Stimulated activated CD4-positive, alpha-beta T cell treated with anti-CD3 and anti-CD28 coated beads, Interleukin-15, amount 100 ng/mL, for 24 hours (primary cell): ENCODE data around the gene LEMD3.
A peak's percentile ranks its signal among the peaks of the same experiment; 100 is the strongest.

Source experiments
- DNase-seq: peaks from one replicate; pipeline ENCODE4 v3.0.0-alpha.2; 2020

The LEMD3 gene

DNA sequence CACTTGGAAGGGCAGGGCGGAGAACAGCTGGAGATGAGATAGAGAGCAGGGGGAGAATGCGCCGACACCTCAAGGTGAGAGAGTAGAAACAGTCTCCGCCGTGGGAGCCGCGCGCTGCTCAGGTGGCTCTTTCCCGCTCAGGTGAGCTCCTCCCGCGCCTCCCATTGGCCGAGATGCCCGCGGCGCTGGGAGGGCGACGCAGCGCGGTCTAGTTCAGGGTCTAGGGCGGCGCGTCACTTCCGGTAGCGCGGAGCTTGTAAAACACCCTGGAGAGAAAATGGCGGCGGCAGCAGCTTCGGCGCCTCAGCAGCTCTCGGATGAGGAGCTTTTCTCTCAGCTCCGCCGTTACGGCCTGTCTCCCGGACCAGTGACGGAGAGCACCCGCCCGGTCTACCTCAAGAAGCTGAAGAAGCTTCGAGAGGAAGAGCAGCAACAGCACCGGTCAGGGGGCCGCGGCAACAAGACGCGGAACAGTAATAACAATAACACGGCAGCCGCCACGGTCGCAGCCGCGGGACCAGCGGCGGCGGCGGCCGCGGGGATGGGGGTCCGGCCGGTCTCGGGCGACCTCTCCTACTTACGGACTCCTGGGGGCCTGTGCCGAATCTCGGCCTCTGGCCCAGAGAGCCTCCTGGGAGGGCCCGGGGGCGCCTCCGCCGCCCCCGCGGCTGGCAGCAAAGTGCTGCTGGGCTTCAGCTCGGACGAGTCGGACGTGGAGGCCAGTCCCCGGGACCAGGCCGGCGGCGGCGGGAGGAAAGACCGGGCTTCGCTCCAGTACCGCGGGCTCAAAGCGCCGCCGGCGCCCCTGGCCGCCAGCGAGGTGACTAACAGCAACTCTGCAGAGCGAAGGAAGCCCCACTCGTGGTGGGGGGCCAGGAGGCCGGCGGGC, at the start of gene LEMD3:
Gene LEMD3 (plus strand): TSS at position 264 of the 889 bp plus-strand sequence. CDS start 14 bp downstream, at position 278.
- DNase-seq, result peak; percentile 95

GRCh38 chr12:65121049-65121955, 48.1 kb upstream of the LEMD3 start, which contains the start of gene WIF1:
WIF1 (minus strand) TSS chr12:65121305; CDS start chr12:65121191, 114 bp downstream.
- peak; percentile 44 for DNase-seq

- DNase-seq, result no peak
Observed at GRCh38 chr12:65121956-65122469, 47.4 kb upstream of the LEMD3 start.

DNA sequence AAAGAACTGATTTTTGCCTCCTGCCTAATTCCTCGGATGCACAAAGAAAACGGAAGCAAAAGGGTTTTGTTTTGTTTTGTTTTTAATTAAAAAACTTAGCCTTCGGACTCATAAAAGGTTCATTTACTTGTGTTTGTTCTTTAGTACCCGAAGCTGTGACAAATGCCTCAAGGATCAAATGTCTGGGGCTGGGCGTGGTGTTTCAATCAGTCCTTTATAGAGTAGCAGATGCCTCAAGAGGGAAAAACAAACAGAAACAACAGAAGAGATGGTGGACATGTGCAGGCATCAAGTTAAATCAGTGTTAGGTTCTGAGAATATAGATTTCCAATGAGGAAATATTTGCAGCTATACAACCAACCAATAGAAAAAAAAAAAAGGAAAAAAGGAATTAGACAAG, 46.7 kb upstream of the LEMD3 start:
- no peak for DNase-seq

GRCh38 chr12:65123435-65124063, 45.8 kb upstream of the LEMD3 start:
- DNase-seq, result peak; percentile 34

GRCh38 chr12:65125247-65125646, 44.1 kb upstream of the LEMD3 start:
- DNase-seq, result no peak

- DNase-seq, result no peak
Observed at GRCh38 chr12:65125975-65126374, 43.4 kb upstream of the LEMD3 start.

DNA sequence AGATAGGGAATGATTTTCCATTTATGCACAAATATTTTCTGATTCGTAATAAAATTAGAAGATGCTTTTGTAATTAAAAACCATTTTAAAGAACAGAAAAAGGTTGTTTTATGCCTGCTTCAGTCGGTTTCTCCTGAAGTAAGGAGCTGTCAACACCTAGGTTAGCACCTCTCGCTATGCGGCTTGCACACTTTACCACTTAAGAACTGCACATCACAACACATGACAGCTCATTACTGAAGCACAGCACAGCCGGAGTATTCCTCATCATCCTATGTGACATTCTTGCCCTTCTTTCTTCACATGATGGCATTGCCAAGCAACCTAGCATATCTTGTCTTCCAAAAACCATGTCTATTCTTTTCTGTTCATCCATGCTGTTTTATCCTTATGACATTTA, 42.9 kb upstream of the LEMD3 start:
- no peak for DNase-seq

DNA sequence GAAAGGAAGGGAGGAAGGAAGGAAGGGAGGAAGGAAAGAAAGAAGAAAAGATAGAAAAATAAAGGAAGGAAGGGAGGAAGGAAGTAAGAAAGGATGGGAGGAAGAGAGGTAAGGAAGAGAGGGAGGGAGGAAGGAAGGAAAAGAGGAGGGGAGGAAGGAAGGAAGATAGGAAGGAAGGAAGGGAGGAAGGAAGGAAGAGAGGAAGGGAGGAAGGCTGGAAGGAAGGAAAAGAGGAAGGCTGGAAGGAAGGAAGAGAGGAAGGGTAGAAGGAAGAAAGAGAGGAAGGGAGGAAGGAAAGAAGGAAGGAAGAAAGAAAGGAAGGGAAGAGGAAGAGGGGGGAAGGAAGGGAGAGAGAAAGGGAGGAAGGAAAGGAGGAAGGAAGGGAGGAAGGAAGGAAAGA, 35.5 kb upstream of the LEMD3 start:
- no peak for DNase-seq

GRCh38 chr12:65139389-65139788, 30.0 kb upstream of the LEMD3 start:
- DNase-seq, result no peak

DNA sequence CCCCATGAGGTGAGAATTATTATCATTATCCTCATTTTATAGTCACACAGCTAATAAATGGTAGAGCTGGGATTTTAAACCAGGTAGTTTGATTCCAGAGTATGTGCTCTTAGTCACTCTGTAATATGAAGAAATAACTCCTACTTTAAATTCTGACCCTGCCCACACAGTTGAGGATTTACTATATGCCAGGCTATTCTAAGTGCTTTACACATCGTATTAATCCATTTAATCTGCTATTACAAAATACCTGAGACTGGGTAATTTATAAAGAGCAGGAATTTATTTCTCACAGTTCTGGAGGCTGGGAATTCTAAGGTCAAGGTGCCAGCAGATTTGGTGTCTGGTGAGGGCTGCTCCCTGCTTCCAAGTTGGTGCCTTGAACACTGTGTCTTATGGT, 28.6 kb upstream of the LEMD3 start:
- DNase-seq, result no peak

GRCh38 chr12:65147312-65147905, 22.0 kb upstream of the LEMD3 start:
- DNase-seq, result no peak

- no peak for DNase-seq
Observed at GRCh38 chr12:65152012-65152411, 17.4 kb upstream of the LEMD3 start.

DNA sequence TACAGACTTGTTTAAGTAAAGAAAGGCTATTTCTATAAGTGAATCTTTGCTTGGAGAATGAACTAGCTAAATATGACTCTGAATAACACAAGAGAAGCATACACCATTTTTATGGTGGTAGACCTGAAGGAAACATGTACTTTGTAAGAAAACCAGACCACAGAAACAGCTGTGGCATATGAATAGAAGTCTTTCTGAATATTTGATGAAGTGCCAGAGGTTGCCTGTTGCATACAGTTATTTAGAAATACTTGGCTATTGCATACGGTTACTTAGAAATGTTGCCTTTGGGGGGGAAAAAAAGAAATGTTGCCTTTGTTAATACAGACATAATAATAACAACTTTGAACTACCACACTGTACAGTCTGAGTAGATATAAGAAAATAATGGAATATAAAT, 16.8 kb upstream of the LEMD3 start:
- no peak for DNase-seq

DNA sequence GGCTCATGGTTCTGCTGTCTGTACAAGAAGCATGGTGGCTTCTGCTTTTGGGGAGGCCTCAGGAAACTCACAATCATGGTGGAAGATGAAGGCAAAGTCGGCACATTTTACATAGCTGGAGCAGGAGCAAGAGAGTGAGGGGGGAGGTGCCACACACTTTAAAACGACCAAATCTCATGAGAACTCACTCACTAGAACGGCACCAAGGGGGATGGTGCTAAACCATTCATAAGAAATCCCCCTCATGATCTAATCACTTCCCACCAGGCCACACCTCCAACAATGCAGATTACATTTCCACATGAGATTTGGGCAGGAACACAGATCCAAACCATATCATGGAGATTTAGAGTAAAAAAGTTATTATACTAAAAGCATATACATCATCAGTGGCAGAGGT, 13.6 kb upstream of the LEMD3 start:
- no peak for DNase-seq

DNA sequence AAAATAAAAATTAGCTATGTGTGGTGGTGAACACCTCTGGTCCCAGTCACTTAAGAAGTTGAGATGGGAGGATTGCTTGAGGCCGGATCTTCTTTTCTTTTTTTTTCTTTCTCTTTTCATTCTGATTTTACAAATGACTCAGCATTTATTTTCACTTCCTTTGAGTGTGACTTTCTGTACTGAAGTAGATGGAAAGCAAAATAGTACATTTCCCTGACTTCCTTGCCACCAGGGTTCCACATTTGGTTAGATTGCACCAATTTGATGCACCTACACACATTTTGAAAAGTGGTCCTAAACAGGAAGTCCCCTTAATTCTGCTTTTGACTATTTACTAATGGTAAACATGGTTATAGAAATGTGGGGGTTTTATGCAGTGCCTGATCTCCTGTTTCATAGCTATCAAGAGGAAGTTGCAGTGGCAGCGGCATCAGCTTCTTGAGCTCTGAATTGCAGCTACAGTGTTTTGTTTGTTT, 13.0 kb upstream of the LEMD3 start:
- DNase-seq, result peak; percentile 18

- no peak for DNase-seq
Observed at GRCh38 chr12:65157091-65157490, 12.3 kb upstream of the LEMD3 start.

DNA sequence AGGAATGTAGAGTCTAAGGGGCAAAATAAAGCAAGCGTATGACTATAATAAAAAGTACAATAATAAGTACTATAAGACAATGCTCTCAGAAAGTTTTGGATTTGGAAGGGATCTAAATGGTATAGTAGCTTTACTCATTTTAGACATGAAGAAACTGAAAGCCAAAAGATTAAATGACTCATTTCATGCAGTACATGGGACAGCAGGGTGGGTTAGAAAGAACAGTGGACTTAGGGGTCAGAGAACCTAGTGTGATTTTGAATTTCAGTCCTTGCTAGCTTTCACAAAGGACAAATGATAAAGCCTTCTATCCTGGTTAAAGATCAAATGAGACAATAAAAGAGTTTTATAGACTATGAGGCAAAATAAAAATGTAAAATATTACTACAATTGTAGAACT, 6.8 kb upstream of the LEMD3 start:
- DNase-seq, result no peak

GRCh38 chr12:65164244-65164643, 5.1 kb upstream of the LEMD3 start:
- DNase-seq, result no peak

DNA sequence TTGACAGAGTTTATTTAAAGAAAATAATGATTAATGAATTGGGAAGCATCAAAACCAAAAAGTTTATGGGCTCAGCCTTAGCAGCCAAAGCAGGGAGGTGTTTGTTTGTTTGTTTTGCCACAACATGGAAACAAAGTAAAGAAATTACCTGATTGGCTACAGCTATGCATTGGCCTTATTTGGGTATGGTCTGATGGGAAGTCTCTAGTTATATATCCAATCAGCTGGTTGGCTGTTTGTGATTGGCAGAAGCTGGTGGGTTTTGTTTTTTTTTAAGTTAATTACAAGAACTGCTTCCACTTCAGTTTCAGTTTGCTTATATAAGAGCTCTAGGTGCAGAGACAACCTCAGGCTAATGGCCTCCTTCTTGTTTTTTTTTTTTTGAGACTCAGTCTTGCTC, 4.6 kb upstream of the LEMD3 start:
- no peak for DNase-seq

- DNase-seq, result no peak
Observed at GRCh38 chr12:65168681-65169319, 583 bp upstream of the LEMD3 start.
